Thyroid gland (tissue), 4 donors: Measurements from ENCODE around the gene CPS1.

Experiments
- CTCF ChIP-seq, 6 experiments: fragments of 200-600 bp in 3 of 6; fragments of 450-650 bp in 3 of 6; sonication (generic) in 3 of 6; IDR thresholded peaks; one replicate each; pipeline ENCODE4 v1.5.1; 2016 to 2019; ENCODE audit warnings: antibody characterized with exemption in 6 of 6, mild to moderate bottlenecking in 2 of 6, inconsistent platforms in 1 of 6, moderate library complexity in 1 of 6
- POLR2A ChIP-seq, 2 donors: fragments of 450-650 bp; IDR thresholded peaks; one replicate each; pipeline ENCODE4 v1.6.1; 2017; ENCODE audit warnings: antibody characterized with exemption in 2 of 2, mild to moderate bottlenecking in 2 of 2, moderate library complexity in 1 of 2

- no peak for TF ChIP-seq POLR2A (IDR thresholded peaks at IDR 0.05)
- no peak for TF ChIP-seq CTCF (IDR thresholded peaks at IDR 0.05)
Observed at GRCh38 chr2:210557721-210558120, 1.3 kb downstream of the CPS1 start.
